ENCODE results near the gene BABAM2.

BABAM2 gene

GRCh38 chr2:28352104-28352503 lies 461.6 kb downstream of the BABAM2 start:
- no peak for DNase-seq

DNA sequence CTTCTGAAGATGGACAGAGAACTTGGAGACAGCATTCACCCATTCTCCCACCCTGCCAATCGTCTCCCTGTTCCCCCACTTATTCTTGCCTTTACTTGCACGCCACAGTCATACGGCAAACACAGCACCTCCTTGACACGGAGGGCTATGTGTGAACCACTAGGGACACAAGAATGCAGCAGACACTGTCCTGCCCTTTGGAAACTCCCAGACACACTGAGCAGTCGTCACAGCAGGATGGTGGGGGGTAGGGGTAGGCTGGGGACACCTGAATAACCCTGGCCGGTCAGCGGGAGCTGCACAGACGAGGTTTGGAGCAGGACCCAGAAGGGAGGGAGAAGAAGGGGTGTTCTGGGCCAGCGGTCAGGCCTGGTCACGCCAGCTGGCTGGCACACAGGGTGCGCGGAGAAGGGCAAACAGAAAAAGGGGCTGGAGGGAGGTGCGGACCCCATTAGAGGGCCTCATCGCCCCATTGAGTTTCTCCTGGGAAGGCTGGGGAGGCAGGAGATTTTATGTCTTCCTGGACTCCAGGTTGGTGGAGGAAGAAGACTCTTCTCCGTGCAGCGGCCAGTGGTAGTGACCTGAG lies 462.2 kb downstream of the BABAM2 start:
- DNase-seq, result no peak

DNA sequence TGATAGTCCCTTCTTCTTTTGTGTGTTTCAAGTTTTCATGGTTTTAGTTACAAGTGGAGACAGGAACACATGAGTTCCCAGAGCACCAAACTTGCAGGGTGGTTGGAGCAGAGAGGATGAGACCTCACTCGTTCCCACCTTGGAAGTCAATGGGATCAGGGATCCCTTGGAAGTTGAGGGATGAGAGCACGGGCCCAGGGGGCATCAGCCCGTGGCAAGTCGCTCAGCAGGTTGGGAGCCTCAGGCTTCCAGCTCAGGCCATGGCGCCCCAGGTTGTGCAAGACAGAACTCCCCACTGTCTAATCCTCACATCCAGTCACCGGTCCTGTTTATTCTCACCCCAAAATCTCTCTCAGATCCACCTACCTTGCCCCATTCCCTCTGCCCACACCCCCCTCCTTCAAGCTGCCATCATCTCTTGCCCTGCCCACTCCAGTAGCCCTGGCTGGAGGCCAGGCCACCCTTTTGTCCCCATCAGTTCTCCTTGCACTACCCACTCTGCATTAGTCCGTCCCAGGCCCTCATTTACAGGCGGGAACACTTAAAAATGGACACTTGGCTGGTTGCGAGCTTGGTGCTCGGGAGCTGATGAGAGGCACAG lies 464.5 kb downstream of the BABAM2 start:
- DNase-seq, result no peak

GRCh38 chr2:28355521-28356094 lies 465.1 kb downstream of the BABAM2 start:
- no peak for DNase-seq

DNA sequence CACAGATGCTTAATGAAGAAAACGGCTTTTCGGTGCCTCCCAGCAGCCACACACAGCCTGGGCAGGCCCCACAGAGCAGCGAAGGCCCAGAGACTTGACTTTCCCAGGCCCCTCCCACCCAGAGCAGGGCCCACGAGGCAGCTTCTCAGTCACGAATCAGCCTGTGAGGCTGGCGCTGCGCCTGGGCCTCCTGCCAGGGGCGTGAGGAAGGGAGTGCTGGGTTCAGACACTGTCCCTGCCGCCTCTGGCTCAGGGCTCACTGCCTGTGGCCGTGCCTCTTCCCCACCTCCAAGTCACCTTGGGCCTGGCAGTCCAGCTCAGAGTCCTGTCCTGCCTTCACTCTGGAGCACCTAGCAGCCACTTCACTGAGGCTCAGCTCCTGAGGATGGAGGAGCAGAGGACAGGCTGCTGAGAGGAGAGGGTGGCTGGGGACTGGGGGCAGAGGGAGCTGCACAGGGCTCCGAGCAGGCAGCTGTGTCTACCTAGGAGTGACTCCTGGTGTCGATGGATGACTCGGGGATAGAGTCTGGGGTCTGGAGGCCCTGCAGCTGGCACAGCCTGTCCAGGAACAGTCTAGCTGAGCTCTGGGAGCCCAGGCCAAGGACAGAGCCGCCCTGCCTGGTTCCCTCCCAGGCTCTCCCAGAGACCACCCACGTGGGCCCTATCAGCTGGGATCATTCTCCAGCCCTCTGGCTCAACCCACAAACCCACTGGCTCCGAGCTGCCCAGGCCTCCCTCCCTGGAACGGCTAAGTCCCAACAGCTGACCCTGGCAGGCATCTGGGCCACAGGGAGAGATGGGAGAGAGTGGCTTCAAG lies 465.8 kb downstream of the BABAM2 start:
- peak; percentile 37 for DNase-seq

- DNase-seq, result no peak
These were observed 466.5 kb downstream of the BABAM2 start for GRCh38 chr2:28357055-28357454.

DNA sequence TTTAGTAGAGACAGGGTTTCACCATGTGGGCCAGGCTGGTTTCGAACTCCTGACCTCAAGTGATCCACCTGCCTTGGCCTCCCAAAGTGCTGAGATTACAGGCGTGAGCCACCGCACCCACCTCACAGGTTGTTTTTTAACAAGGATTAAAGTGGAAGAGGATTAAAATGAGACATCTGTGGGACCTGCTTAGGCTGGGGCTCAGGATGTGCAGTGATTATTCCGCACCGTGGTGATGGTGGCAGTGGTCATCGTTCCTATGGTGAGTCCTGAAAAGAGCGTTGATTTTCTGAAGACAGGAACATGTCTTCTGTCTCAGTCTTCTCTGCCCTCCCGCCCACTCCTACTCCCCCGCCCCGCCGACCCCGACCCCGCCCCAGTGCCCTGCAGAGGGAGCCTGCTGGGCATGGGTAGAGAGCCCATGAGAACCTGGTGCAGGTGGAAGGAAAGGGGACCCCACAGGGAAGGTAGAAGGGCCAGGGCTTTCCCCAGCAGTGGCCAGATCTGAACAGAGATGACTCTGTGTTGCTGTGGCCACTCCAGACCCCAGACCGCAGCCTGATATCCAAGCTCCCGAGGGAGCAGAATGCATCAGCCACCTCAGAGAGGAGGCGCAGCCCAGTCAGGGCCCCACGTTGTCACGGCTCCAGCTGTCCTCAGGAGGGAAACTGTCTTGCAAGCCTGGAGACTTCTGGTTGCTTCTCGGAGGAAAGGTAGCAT lies 467.6 kb downstream of the BABAM2 start:
- no peak for DNase-seq

GRCh38 chr2:28358668-28359201 lies 468.2 kb downstream of the BABAM2 start:
- no peak for DNase-seq

DNA sequence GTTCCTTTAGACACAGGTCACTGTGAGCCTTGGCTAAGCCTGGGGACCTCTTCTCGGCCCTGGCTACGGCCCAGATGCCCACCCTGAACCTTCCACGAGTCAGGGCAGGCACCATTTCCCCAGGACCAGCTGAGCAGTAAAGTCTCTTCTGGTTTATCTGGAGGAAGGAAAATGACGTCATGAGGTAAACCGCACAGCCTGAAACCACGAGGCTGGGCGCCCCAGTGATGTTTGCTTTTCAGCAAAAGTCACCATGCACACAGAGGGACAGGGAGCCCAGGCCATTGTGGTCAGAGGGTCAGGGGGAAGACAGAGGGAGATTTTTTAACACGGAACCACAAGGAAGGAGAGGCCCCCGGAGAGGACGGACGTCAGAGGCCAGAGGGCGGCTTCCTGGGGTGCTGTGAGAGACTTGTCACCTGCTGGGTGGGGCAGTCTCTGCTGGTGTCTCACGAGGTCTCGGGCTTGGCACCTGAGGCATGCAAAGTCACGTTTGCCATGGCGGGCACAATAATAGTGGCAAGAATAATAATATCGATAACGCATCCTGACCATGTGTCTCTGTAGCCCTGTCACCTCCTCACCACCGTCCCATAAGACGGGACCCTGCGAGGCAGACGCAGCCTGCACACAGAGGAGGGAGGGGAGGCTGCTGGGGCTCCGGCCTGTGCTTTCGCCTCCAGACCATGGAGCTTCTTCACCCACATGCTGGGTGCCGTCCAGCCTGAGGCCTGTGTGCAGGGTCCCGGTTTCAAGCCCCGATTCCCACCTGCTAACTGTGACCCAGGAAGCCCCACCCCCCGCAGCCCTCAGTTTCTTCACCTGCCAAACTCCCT lies 468.9 kb downstream of the BABAM2 start:
- peak; percentile 52 for DNase-seq

DNA sequence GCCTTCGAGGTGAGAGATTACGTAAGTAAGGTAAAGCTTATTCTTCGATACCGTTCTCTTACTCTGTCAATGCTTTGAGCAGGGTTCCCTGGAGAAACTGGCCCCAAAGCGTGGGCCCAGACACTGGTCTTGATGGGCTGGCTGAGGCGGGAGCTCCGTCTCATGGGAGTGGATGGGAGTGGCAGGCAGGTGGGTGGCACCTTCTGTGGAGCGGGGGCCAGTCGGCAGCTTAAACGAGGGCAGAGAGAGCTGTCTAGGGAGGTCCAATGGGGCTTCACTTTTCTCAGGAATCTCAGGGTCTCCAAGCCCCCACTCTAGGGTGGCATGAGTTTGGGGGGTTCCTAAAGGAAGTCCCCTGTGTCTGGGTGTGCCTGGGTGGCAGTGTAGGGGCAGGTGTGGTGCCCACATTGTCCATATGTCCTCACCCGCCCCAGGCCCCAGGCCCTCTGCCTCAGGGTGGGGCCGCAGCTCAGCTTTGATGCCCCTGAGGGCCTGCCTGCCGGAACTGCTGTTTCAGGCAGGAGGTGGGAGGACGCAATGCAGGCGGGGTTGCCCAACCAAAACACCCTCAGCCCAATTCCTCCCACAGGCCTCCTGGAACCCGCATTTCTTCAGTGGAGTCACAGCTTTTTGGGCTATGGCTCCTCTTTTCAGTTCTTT lies 469.7 kb downstream of the BABAM2 start:
- DNase-seq, result no peak

DNA sequence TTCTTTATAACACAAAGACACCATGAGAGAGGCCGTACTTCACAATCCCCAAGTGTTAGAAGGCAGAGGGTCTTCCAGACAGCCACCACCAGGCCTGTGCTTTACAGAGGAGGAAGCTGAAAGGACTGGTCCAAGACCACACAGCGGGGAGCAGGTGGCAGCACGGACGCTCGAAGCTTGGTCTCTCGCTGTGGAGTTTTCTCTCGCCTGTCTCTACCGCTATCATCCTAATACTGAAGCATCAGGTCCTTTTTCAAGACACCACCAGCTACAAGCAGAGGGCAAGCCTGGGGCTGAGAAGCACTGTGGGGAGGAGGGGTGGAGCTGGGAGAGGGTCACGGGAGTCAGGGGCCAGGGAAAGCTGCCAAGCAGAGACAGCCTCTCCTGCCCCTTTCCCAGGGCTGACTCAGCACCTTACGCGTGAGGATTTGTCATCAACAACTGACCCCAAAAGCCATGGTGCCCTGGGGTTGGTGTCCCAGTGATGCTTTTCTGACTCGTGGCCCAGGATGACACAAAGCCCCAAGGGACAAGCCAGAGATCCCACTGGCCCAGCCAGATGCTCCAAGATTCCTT lies 470.3 kb downstream of the BABAM2 start:
- no peak for DNase-seq

DNA sequence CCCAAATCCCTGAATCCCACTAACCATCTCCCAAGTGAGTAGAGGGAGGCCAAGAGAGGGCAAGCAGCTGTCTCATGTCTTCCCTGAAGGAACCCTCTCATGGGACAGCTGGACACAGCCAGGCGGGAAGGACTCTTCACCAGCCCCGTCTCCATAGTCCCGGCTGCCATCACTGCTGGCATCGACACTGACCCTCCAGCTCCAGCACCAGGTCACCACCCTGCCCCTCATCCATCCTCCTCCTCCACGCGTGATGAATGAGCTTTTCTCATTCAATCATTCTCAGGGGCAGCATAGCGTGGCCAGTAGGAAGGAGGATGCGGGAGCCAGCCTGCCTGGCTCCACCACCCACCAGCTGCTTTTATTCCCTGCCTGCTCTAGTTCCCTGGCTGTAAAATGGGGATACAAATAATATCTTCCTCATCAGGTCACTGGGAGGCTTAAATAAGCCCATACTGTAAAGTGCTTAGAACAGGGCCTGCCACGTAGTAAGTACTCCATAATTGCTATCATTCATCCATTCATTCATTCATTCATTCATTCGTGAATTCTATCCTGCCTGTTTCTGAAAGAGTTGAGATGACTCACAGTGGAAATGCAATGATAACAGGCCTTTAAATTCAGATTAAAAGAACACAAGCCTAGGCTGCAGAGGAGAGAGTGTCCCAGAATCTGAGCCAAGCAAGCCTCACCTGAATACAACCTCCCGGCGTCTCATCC lies 471.6 kb downstream of the BABAM2 start:
- DNase-seq, result no peak

- DNase-seq, result no peak
These were observed 472.5 kb downstream of the BABAM2 start for GRCh38 chr2:28362991-28363521.

DNA sequence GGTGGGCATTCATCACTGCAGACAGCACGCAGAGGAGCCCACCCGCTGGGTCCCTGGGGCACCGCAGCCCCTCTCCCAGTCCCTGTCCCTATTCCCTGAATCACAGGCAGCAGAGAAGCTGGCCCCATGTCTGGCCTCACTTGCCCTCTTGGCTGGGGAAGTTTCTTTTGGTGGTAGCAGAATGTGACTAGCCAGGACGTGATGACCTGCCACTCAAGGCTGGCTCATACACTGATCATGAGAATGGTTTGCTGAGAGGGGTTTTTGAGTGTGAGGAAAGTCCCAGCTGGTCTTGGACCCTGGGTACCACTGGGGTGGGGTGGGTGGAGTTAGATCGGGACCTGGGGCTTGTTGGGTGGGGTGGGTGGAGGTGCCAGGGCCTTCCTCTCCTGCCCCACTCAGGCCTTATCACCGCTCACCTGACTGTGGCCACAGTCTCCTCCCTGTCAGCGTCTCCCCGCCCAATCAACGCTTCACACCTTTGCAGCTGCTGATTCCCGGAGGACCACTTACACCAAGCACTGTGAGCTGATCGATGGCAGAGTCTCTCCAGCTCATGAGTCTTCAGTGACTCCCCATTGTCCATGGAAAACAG lies 473.3 kb downstream of the BABAM2 start:
- no peak for DNase-seq

DNA sequence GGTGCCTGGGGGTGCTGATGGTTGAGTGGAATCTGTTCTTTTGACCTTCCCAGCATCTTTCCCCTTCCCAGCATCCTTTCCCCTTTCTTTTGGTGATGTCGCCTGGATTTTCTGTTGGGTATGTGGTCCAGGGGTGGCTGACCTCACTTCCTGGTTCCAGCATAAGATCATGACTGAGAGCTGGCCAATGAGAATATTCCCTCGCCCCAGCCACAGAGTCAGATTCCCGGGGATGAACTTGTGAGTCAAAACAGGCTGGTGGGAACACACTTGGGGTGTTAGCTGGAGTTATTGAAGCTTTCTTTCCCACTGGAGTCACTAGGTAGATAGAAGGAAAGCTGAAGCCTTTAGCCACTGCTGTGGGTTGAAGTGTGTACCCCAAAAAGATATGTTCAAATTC lies 474.1 kb downstream of the BABAM2 start:
- DNase-seq, result no peak

GRCh38 chr2:28365158-28365557 lies 474.6 kb downstream of the BABAM2 start:
- no peak for DNase-seq

DNA sequence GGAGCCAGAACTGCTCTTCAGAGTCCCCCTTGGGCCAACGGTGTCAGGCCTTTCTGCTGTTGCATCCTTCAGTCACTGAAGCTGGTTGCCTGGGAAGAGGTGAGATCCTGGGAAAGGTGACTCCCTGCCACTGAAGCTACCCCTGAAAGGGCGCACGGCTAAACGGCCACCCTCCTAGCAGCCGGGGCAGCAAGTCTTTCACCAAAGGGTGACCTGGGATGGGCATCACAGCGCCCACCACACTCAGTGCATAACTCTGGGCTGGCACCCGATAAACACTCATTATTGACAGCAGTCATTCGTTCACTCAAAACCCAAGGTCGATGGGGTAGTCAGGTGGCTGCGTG lies 475.6 kb downstream of the BABAM2 start:
- DNase-seq, result no peak

- DNase-seq, result no peak
These were observed 476.2 kb downstream of the BABAM2 start for GRCh38 chr2:28366496-28367282.

Data from activated gamma-delta T cell (primary cell).